B cell (primary cell): ENCODE data around the gene VAV3. TPM values are rescaled to one million over a fixed set of nuclear protein-coding genes. Genes with fewer than 3 reads are reported as not detected.

Experiments
- ATAC-seq: fragments of 200-7000 bp; cut with Tn5 transposase; one replicate; pipeline ENCODE4 v1.10.0; 2021; ENCODE audit warnings: low read depth, mild to moderate bottlenecking, moderate number of reproducible peaks, moderate library complexity
- CTCF ChIA-PET: fragments of 350-600 bp; sonication (Branson Sonifier 250); formaldehyde crosslinking; loops from one replicate; lab custom pipeline; 2021; ENCODE audit warnings: antibody characterized with exemption, inconsistent platforms; lab: Charles Lee
- POLR2A ChIA-PET: fragments of 350-600 bp; sonication (Branson Sonifier 250); formaldehyde crosslinking; loops from one replicate; lab custom pipeline; 2021; ENCODE audit warnings: antibody characterized with exemption; lab: Charles Lee
- DNase-seq: peaks from one replicate; pipeline ENCODE4 v3.0.0; 2013
- H2AFZ ChIP-seq: 2 replicates; pipeline ENCODE4 v1.6.1; 2012; ENCODE audit warnings: mild to moderate bottlenecking, low read depth, low read length; ENCODE audit not compliant: insufficient read depth, poor library complexity, severe bottlenecking
- H3K27ac ChIP-seq, 2 donors: 1 replicate in 1 of 2; 2 replicates in 1 of 2; pipeline ENCODE4 v1.5.1; 2012 to 2013; ENCODE audit warnings: low read length in 2 of 2, mild to moderate bottlenecking in 2 of 2, moderate library complexity in 1 of 2
- H3K27me3 ChIP-seq, 4 experiments: fragments of 200-600 bp in 1 of 4; sonication (generic) in 1 of 4; replicated peaks in 1 of 4; 1 replicate in 2 of 4; 2 replicates in 2 of 4; pipeline versions ENCODE4 v1.6.1 to v1.7.0; 2013 to 2016; ENCODE audit warnings: low read length in 3 of 4, mild to moderate bottlenecking in 2 of 4, mixed read lengths in 1 of 4, moderate library complexity in 1 of 4; ENCODE audit not compliant: insufficient read depth in 4 of 4, control insufficient read depth in 3 of 4; ENCODE audit errors: control extremely low read depth in 1 of 4
- H3K36me3 ChIP-seq, 2 experiments: replicated peaks in 1 of 2; 1 replicate in 1 of 2; 2 replicates in 1 of 2; pipeline versions ENCODE4 v1.6.1 to v1.7.1; 2013; ENCODE audit warnings: low read length in 1 of 2; ENCODE audit not compliant: insufficient read depth in 2 of 2, control insufficient read depth in 1 of 2; ENCODE audit errors: control extremely low read depth in 1 of 2, extremely low read depth in 1 of 2
- H3K4me1 ChIP-seq, 2 donors: fragments of 200-600 bp in 1 of 2; sonication (generic) in 1 of 2; 1 replicate in 1 of 2; 2 replicates in 1 of 2; pipeline versions ENCODE4 v1.5.1 to v1.6.1; 2013 to 2017; ENCODE audit warnings: low read length in 2 of 2; ENCODE audit not compliant: control insufficient read depth in 2 of 2, insufficient read depth in 2 of 2
- H3K4me2 ChIP-seq: replicated peaks from 2 replicates; pipeline ENCODE3; 2012; ENCODE audit warnings: mild to moderate bottlenecking, low read depth, low read length; ENCODE audit not compliant: poor library complexity, severe bottlenecking
- H3K4me3 ChIP-seq, 5 experiments: fragments of 200-600 bp in 1 of 5; sonication (generic) in 1 of 5; 1 replicate in 3 of 5; 2 replicates in 2 of 5; pipeline versions ENCODE4 v1.5.1 to v1.7.0; 2011 to 2016; ENCODE audit warnings: low read length in 4 of 5, mild to moderate bottlenecking in 4 of 5, low read depth in 2 of 5, control low read depth in 1 of 5, moderate library complexity in 1 of 5; ENCODE audit not compliant: insufficient read depth in 1 of 5; ENCODE audit errors: control extremely low read depth in 1 of 5, extremely low read depth in 1 of 5
- H3K79me2 ChIP-seq: fragments of 200-600 bp; sonication (generic); one replicate; pipeline ENCODE4 v1.6.0; 2016; ENCODE audit warnings: low read length; ENCODE audit not compliant: control insufficient read depth, insufficient read depth
- H3K9ac ChIP-seq: fragments of 200-600 bp; sonication (generic); 2 replicates; pipeline ENCODE4 v1.6.1; 2017; ENCODE audit warnings: mild to moderate bottlenecking, low read length, moderate library complexity
- H3K9me3 ChIP-seq, 3 donors: one replicate each; pipeline versions ENCODE4 v1.6.1 to v1.7.1; 2013; ENCODE audit warnings: low read length in 2 of 3; ENCODE audit not compliant: control insufficient read depth in 2 of 3, insufficient read depth in 1 of 3; ENCODE audit errors: control extremely low read depth in 1 of 3
- H4K20me1 ChIP-seq: 2 replicates; pipeline ENCODE4 v1.6.0; 2012; ENCODE audit warnings: mild to moderate bottlenecking, low read length; ENCODE audit not compliant: insufficient read depth, control insufficient read depth, poor library complexity, severe bottlenecking
- H3K27ac Mint-ChIP-seq: one replicate; pipeline ENCODE4 v1.8.0; 2021; ENCODE audit warnings: mixed read lengths
- H3K27me3 Mint-ChIP-seq: one replicate; pipeline ENCODE4 v1.8.0; 2021; ENCODE audit warnings: mixed read lengths
- H3K4me1 Mint-ChIP-seq: one replicate; pipeline ENCODE4 v1.8.0; 2021; ENCODE audit warnings: mixed read lengths
- H3K4me3 Mint-ChIP-seq: one replicate; pipeline ENCODE4 v1.8.0; 2021; ENCODE audit warnings: mixed read lengths
- H3K9me3 Mint-ChIP-seq: one replicate; pipeline ENCODE4 v1.8.0; 2022; ENCODE audit warnings: mixed read lengths; ENCODE audit not compliant: insufficient read depth
- EZH2 ChIP-seq: IDR thresholded peaks from 2 replicates; pipeline ENCODE4 v1.6.1; 2012; ENCODE audit warnings: borderline replicate concordance, low read depth, mild to moderate bottlenecking, moderate library complexity, low read length; ENCODE audit not compliant: insufficient read depth, poor library complexity, severe bottlenecking
- WGBS: methylation state at CpG from one replicate; pipeline ENCODE4 v1.1.5; 2013; ENCODE audit warnings: missing lambda C conversion rate; ENCODE audit not compliant: insufficient coverage; 5-methylcytosine and 5-hydroxymethylcytosine counted together
- intact Hi-C: fragments of 100-400 bp; cut with micrococcal nuclease; formaldehyde crosslinking; loops from one replicate; pipeline ENCODE4 v1.10.0; 2022
- polyA plus RNA-seq: library from polyadenylated mRNA; depleted of rRNA; stranded (reverse); fragments of >200 nt; gene quantifications from 2 replicates; pipeline ENCODE4 v1.2.3, GENCODE V29; 2012
- total RNA-seq, 2 donors: library from RNA; stranded (reverse); fragments of 120-200 nt in 1 of 2; gene quantifications; 1 replicate in 1 of 2; 2 replicates in 1 of 2; pipeline versions ENCODE4 v1.2.3 to v1.2.4, GENCODE V29; 2013 to 2022
- TF ChIP-seq, protein P1 (sequence below): fragments of 200-600 bp; IDR thresholded peaks from one replicate; pipeline ENCODE4 v1.8.0; 2022; ENCODE audit warnings: antibody characterized with exemption, mild to moderate bottlenecking

VAV3 gene
- total and polyA plus RNA-seq, 2 donors (not counting 1 experiment from before 2014, with no cell fraction given) = 14.8 to 32.5 TPM

GRCh38 chr1:107939256-107939655, 25.7 kb downstream of the VAV3 start:
- peaks cover 0 to 3% of the 10 kb centered on the region in 2 experiments for H3K36me3 ChIP-seq
- ChIA-PET POLR2A (no interaction called here), CTCF (interaction anchor here (1.0 kb wide), 1 partner anchor 28 kb away, joined by 4 read pairs; no protein-coding TSS in a partner anchor)
- ATAC-seq (no peak), DNase-seq (no peak)
- no peak overlapping the region for H3K27ac ChIP-seq
- Mint-ChIP-seq H3K27me3 (no peaks in the 10 kb centered on the region), H3K4me3 (no peak overlapping the region), H3K4me1 (peaks cover 85% of the 10 kb centered on the region), H3K9me3 (no peaks in the 10 kb centered on the region), H3K27ac (no peak overlapping the region)
- H3K4me1 ChIP-seq = peaks cover 56 to 59% of the 10 kb centered on the region in 2 donors
- no peak overlapping the region for H3K4me3 ChIP-seq
- 92% methylated on average over 2 of the region's 3 CpGs for WGBS
- no peak overlapping the region for H3K9ac ChIP-seq
- H3K79me2 ChIP-seq = peaks cover 97% of the 10 kb centered on the region
- peaks cover 7% of the 10 kb centered on the region for H4K20me1 ChIP-seq
- intact Hi-C loops = loop anchor here (10.0 kb wide), 1 partner anchor 186 kb away; no protein-coding TSS in a partner anchor
- no peaks in the 10 kb centered on the region for H3K27me3 ChIP-seq
- H2AFZ ChIP-seq = no peak overlapping the region
- H3K9me3 ChIP-seq = no peaks in the 10 kb centered on the region
- H3K4me2 ChIP-seq = no peak overlapping the region
- no peak for TF ChIP-seq EZH2
- TF ChIP-seq, protein P1, sequence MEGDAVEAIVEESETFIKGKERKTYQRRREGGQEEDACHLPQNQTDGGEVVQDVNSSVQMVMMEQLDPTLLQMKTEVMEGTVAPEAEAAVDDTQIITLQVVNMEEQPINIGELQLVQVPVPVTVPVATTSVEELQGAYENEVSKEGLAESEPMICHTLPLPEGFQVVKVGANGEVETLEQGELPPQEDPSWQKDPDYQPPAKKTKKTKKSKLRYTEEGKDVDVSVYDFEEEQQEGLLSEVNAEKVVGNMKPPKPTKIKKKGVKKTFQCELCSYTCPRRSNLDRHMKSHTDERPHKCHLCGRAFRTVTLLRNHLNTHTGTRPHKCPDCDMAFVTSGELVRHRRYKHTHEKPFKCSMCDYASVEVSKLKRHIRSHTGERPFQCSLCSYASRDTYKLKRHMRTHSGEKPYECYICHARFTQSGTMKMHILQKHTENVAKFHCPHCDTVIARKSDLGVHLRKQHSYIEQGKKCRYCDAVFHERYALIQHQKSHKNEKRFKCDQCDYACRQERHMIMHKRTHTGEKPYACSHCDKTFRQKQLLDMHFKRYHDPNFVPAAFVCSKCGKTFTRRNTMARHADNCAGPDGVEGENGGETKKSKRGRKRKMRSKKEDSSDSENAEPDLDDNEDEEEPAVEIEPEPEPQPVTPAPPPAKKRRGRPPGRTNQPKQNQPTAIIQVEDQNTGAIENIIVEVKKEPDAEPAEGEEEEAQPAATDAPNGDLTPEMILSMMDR = no peak
